ENCODE results near the gene SPDEF.

Gene SPDEF

DNA sequence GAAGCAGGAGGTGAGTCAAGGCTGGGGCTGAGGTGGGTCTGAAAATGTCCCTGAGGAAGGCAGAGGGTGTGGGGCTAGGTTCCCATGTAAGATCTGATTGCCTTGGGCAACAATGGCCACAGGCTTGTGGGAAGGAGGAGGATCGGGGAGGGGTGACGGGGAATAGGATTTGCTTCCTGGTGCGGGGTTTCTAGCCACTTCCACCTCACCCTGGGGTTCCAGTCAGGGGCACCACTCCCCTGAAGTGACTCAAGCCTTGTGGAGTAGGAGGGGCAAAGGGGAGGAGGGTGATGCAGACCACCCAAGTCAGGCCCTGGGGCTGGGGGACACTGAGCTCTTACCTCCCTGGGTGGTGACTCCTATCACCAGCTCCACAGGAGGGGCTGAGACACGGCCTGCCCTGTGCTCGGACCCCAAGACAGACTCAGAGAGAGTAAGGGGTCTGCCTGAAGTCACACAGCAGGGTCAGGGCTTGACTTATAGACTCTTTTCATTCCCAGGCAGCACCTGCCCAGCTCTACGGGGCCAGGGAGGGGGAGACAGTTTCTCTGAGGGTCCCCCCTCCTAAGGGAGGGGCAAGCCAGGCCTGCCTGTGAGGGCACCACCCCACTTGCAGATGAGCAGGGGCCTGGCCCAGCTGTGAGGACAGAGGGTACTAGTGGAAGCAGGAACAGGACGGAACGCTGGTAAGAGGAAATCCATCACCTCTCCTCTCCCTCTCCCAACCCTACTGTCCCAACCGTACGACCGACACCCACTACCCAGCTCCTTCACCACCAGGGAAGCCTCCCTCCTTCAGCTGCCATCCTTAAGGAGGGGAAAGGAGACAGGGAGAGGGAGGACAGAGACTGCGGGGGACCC lies 12.4 kb upstream of the SPDEF start:
- Histone ChIP-seq H3K36me3 (ENCODE audit: control insufficient read depth in 2 of 2, insufficient read depth in 1 of 2, low read length in 2 of 2) (no peaks in the 10 kb centered on the region), H3K27ac (ENCODE audit: extremely low read depth, low read depth, low read length) (no peak overlapping the region), H3K4me3 (ENCODE audit: low read depth, low read length) (no peak overlapping the region), H3K9me3 (ENCODE audit: control insufficient read depth, insufficient read depth, low read depth, low read length) (no peaks in the 10 kb centered on the region), H3K4me1 (ENCODE audit: control insufficient read depth, insufficient read depth, low read length) (no peaks in the 10 kb centered on the region)
- ChIA-PET POLR2A (no interaction called here), CTCF (interaction anchor here (0.8 to 1.7 kb wide), 2 partner anchors 10 to 41 kb away, joined by 3 to 4 read pairs; no protein-coding TSS in a partner anchor)
- TF ChIP-seq ZNF600 (tag by site-specific recombination; IDR thresholded peaks at IDR 0.05) (peak; percentile 54), ZNF211 (tag by site-specific recombination; IDR thresholded peaks at IDR 0.05; ENCODE audit: low read depth) (no peak), MYNN (tag by site-specific recombination; IDR thresholded peaks at IDR 0.05; ENCODE audit: borderline replicate concordance) (no peak), ZNF341 (tag by site-specific recombination; IDR thresholded peaks at IDR 0.05; ENCODE audit: low read depth) (peak; percentile 74), KLF1 (tag by site-specific recombination; IDR thresholded peaks at IDR 0.05) (no peak)
- TF ChIP-seq, protein P1, sequence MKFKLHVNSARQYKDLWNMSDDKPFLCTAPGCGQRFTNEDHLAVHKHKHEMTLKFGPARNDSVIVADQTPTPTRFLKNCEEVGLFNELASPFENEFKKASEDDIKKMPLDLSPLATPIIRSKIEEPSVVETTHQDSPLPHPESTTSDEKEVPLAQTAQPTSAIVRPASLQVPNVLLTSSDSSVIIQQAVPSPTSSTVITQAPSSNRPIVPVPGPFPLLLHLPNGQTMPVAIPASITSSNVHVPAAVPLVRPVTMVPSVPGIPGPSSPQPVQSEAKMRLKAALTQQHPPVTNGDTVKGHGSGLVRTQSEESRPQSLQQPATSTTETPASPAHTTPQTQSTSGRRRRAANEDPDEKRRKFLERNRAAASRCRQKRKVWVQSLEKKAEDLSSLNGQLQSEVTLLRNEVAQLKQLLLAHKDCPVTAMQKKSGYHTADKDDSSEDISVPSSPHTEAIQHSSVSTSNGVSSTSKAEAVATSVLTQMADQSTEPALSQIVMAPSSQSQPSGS (tag by site-specific recombination; IDR thresholded peaks at IDR 0.05; ENCODE audit: low read depth): no peak
- TF ChIP-seq, protein P2, sequence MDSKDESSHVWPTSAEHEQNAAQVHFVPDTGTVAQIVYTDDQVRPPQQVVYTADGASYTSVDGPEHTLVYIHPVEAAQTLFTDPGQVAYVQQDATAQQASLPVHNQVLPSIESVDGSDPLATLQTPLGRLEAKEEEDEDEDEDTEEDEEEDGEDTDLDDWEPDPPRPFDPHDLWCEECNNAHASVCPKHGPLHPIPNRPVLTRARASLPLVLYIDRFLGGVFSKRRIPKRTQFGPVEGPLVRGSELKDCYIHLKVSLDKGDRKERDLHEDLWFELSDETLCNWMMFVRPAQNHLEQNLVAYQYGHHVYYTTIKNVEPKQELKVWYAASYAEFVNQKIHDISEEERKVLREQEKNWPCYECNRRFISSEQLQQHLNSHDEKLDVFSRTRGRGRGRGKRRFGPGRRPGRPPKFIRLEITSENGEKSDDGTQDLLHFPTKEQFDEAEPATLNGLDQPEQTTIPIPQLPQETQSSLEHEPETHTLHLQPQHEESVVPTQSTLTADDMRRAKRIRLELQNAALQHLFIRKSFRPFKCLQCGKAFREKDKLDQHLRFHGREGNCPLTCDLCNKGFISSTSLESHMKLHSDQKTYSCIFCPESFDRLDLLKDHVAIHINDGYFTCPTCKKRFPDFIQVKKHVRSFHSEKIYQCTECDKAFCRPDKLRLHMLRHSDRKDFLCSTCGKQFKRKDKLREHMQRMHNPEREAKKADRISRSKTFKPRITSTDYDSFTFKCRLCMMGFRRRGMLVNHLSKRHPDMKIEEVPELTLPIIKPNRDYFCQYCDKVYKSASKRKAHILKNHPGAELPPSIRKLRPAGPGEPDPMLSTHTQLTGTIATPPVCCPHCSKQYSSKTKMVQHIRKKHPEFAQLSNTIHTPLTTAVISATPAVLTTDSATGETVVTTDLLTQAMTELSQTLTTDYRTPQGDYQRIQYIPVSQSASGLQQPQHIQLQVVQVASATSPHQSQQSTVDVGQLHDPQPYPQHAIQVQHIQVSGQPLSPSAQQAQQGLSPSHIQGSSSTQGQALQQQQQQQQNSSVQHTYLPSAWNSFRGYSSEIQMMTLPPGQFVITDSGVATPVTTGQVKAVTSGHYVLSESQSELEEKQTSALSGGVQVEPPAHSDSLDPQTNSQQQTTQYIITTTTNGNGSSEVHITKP (tag by site-specific recombination; IDR thresholded peaks at IDR 0.05): no peak

DNA sequence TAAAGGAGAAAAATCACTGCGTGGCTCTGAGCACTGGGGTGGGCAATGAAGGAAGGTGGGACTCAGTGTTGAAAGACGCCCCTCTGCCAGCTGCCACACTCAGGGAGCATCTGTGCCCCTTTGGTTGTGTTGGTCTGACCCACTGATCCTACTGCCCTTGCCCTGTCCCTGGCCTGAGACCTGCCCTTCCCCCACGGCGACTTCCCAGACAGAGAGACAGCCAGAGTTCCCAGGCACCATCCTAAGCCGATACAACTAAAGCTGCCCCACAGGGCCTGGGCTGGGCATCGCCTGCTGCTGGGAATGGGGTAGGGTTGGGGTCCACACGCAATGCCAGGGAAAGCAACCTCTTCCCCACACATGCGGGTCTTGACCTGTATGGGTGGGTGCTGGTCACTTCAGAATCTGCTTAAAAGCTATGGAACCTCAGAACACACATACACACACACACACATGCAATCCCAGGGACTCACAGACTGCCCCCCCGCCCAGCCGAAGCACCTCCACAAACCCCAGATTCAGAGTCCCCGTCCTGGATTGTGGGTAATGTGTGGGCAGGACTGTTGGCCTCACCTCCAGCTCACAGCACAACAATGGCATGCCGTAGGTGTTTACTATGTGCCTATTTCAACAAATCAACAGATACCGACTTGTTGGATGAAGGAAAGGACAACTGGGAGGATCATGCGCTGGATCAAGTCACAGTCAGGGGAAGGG lies 10.9 kb upstream of the SPDEF start:
- ChIA-PET POLR2A (no interaction called here), CTCF (interaction anchor here (0.7 to 2.3 kb wide), 2 partner anchors 106 to 601 kb away, joined by 3 to 5 read pairs; no protein-coding TSS in a partner anchor)

DNA sequence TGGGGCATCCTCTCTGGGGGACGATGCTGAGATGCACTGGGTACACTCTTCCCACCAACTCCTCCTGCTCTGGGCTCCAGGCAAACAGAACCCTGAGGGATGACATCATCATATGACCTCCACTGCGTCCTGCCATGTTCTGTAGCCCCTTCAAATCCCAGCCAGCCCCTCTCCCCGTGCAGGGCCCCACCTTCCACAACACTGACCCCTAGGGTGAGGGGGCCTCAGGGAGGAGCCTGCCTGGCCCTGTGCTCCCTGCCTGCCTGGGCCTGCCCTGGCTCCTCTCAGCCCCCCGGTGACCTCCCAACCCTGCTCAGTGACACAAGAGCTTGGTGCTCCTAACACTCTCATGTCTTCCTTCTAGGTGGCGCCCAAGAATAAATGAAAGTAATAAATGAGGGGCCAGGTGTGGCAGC lies 9.6 kb upstream of the SPDEF start:
- TF ChIP-seq, protein P3, sequence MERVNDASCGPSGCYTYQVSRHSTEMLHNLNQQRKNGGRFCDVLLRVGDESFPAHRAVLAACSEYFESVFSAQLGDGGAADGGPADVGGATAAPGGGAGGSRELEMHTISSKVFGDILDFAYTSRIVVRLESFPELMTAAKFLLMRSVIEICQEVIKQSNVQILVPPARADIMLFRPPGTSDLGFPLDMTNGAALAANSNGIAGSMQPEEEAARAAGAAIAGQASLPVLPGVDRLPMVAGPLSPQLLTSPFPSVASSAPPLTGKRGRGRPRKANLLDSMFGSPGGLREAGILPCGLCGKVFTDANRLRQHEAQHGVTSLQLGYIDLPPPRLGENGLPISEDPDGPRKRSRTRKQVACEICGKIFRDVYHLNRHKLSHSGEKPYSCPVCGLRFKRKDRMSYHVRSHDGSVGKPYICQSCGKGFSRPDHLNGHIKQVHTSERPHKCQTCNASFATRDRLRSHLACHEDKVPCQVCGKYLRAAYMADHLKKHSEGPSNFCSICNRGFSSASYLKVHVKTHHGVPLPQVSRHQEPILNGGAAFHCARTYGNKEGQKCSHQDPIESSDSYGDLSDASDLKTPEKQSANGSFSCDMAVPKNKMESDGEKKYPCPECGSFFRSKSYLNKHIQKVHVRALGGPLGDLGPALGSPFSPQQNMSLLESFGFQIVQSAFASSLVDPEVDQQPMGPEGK (tag by site-specific recombination; IDR thresholded peaks at IDR 0.05): 0 out of 2 replicates have a peak, but pooled peaks have one; percentile 22
- TF ChIP-seq ZNF610 (tag by site-specific recombination; IDR thresholded peaks at IDR 0.05; ENCODE audit: borderline replicate concordance): no peak
- peak; percentile 75 for TF ChIP-seq ZNF600 (tag by site-specific recombination; IDR thresholded peaks at IDR 0.05)
- peak; percentile 55; the same call in 1 of the 2 replicates for TF ChIP-seq ZNF629 (tag by site-specific recombination; IDR thresholded peaks at IDR 0.05)
- TF ChIP-seq, protein P1 (tag by site-specific recombination; IDR thresholded peaks at IDR 0.05; ENCODE audit: low read depth): peak; percentile 89
- no peak for TF ChIP-seq KLF9 (tag by site-specific recombination; IDR thresholded peaks at IDR 0.05; ENCODE audit: low read depth)
- TF ChIP-seq ZIC2 (tag by site-specific recombination; IDR thresholded peaks at IDR 0.05): peak; percentile 40; the same call in 1 of the 2 replicates
- TF ChIP-seq ZNF16 (tag by site-specific recombination; IDR thresholded peaks at IDR 0.05; ENCODE audit: low read depth): no peak
- peak; percentile 45; the same call in 1 of the 2 replicates for TF ChIP-seq GLIS2 (tag by site-specific recombination; IDR thresholded peaks at IDR 0.05)
- TF ChIP-seq KLF7 (tag by site-specific recombination; IDR thresholded peaks at IDR 0.05; ENCODE audit: borderline replicate concordance): no peak
- TF ChIP-seq, protein P4, sequence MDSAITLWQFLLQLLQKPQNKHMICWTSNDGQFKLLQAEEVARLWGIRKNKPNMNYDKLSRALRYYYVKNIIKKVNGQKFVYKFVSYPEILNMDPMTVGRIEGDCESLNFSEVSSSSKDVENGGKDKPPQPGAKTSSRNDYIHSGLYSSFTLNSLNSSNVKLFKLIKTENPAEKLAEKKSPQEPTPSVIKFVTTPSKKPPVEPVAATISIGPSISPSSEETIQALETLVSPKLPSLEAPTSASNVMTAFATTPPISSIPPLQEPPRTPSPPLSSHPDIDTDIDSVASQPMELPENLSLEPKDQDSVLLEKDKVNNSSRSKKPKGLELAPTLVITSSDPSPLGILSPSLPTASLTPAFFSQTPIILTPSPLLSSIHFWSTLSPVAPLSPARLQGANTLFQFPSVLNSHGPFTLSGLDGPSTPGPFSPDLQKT (IDR thresholded peaks at IDR 0.05; ENCODE audit: borderline replicate concordance, low read depth, low read length): no peak
- no peaks in the 10 kb centered on the region for H3K4me1 ChIP-seq (ENCODE audit: control insufficient read depth, insufficient read depth, low read length)
- POLR2A ChIA-PET: no interaction called here
- no peak overlapping the region for H3K27ac ChIP-seq (ENCODE audit: extremely low read depth, low read depth, low read length)
- H3K36me3 ChIP-seq (ENCODE audit: control insufficient read depth in 2 of 2, insufficient read depth in 1 of 2, low read length in 2 of 2): no peaks in the 10 kb centered on the region
- CTCF ChIA-PET: interaction anchor here (0.8 to 2.3 kb wide), 2 partner anchors 44 to 105 kb away, joined by 3 to 5 read pairs; no protein-coding TSS in a partner anchor
- H3K4me3 ChIP-seq (ENCODE audit: low read depth, low read length): no peak overlapping the region
- no peaks in the 10 kb centered on the region for H3K9me3 ChIP-seq (ENCODE audit: control insufficient read depth, insufficient read depth, low read depth, low read length)

More for the DNA sequence above, 10.9 kb upstream of the SPDEF start:
- no peaks in the 10 kb centered on the region for H3K9me3 ChIP-seq (ENCODE audit: control insufficient read depth, insufficient read depth, low read depth, low read length)
- no peak overlapping the region for H3K4me3 ChIP-seq (ENCODE audit: low read depth, low read length)
- no peaks in the 10 kb centered on the region for H3K36me3 ChIP-seq (ENCODE audit: control insufficient read depth in 2 of 2, insufficient read depth in 1 of 2, low read length in 2 of 2)
- no peaks in the 10 kb centered on the region for H3K4me1 ChIP-seq (ENCODE audit: control insufficient read depth, insufficient read depth, low read length)
- TF ChIP-seq SCRT2 (tag by site-specific recombination; IDR thresholded peaks at IDR 0.05) (peak; percentile 32; the same call in 1 of the 2 replicates), ZFHX2 (tag by site-specific recombination; conservative IDR thresholded peaks at IDR 0.05) (peak; percentile 87), EGR2 (tag by site-specific recombination; IDR thresholded peaks at IDR 0.05; ENCODE audit: low read depth) (peak; percentile 75), ZNF211 (tag by site-specific recombination; IDR thresholded peaks at IDR 0.05; ENCODE audit: low read depth) (no peak)
- H3K27ac ChIP-seq (ENCODE audit: extremely low read depth, low read depth, low read length): no peak overlapping the region

Data from HEK293 (cell line).